ENCODE measurements around the gene EXOC2. TPM values are rescaled to one million over a fixed set of nuclear protein-coding genes. Genes with fewer than 3 reads are reported as not detected.

Gene EXOC2
- total and polyA plus RNA-seq, 2 donors (not counting 3 experiments of a cell fraction or from before 2014, with no cell fraction given) = 18.2 to 30.8 TPM

GRCh38 chr6:583116-583515 is 109.8 kb downstream of the EXOC2 start:
- no peaks in the 10 kb centered on the region for H3K9me1 ChIP-seq (replicated peaks; ENCODE audit: control insufficient read depth, extremely low read depth, insufficient read depth, low read length)
- H3K4me1 ChIP-seq (ENCODE audit: control insufficient read depth, extremely low read depth, insufficient read depth, low read length) = no peaks in the 10 kb centered on the region
- H3K36me3 ChIP-seq (ENCODE audit: control insufficient read depth in 2 of 2, extremely low read depth in 1 of 2, insufficient read depth in 2 of 2, low read length in 2 of 2) = no peaks in the 10 kb centered on the region
- no peak overlapping the region for H3K27ac ChIP-seq (ENCODE audit: insufficient read depth, low read depth, low read length)
- ChIA-PET POLR2A (no interaction called here), CTCF (interaction anchor here (0.7 to 2.3 kb wide), 4 partner anchors 10 to 798 kb away, joined by 3 to 15 read pairs (median 4); no protein-coding TSS in a partner anchor)
- BruUV-seq (replicated peaks) = no TSS peak
- TF ChIP-seq GATA2 (IDR thresholded peaks at IDR 0.05; ENCODE audit: insufficient read depth, insufficient read length, low read depth, low read length) (no peak), POLR2A (IDR thresholded peaks at IDR 0.05; ENCODE audit: low read depth, low read length) (no peak), FOS (IDR thresholded peaks at IDR 0.05; ENCODE audit: borderline replicate concordance, insufficient read depth, low read length) (no peak), EZH2 (IDR thresholded peaks at IDR 0.05; ENCODE audit: borderline replicate concordance, low read depth, low read length, severe bottlenecking) (no peak), CTCF (IDR thresholded peaks at IDR 0.05; ENCODE audit: extremely low read depth in 1 of 2, insufficient read depth in 1 of 2, low read depth in 1 of 2, low read length in 2 of 2) (no peak), MYC (IDR thresholded peaks at IDR 0.05; ENCODE audit: low read depth, low read length) (no peak), JUN (IDR thresholded peaks at IDR 0.05; ENCODE audit: borderline replicate concordance, insufficient read depth, insufficient read length, low read depth) (no peak), MAX (IDR thresholded peaks at IDR 0.05; ENCODE audit: insufficient read depth, insufficient read length) (no peak), POLR2AphosphoS5 (IDR thresholded peaks at IDR 0.05; ENCODE audit: insufficient read depth, low read depth, low read length) (no peak)
- no peak overlapping the region for H2AFZ ChIP-seq (ENCODE audit: low read depth, low read length)
- no peaks in the 10 kb centered on the region for H3K9me3 ChIP-seq (replicated peaks; ENCODE audit: control insufficient read depth, insufficient read depth, low read length)
- H3K4me3 ChIP-seq (replicated peaks in 1 of 3; ENCODE audit: insufficient read depth in 1 of 3, low read depth in 1 of 3, low read length in 3 of 3) = no peak overlapping the region
- H3K4me2 ChIP-seq (ENCODE audit: insufficient read depth, low read length) = no peak overlapping the region
- H4K20me1 ChIP-seq (replicated peaks; ENCODE audit: control insufficient read depth, extremely low read depth, insufficient read depth, low read length) = no peaks in the 10 kb centered on the region
- FAIRE-seq = no peak
- dilution Hi-C loops (cut with MboI; ENCODE audit: extremely low pct_ligation_motif_present, low sequenced_read_pairs) = no loop called here
- H3K79me2 ChIP-seq (ENCODE audit: control insufficient read depth, insufficient read depth, low read length) = no peaks in the 10 kb centered on the region
- H3K9ac ChIP-seq (replicated peaks; ENCODE audit: extremely low read depth, insufficient read depth, low read length) = no peak overlapping the region
- H3K27me3 ChIP-seq (ENCODE audit: control insufficient read depth in 2 of 2, insufficient read depth in 2 of 2, low read length in 2 of 2) = no peaks in the 10 kb centered on the region
- DNase-seq (ENCODE audit: low read depth, low spot score) = no peak
- intact Hi-C loops (cut with micrococcal nuclease) = no loop called here
